AG09319 (cell line): ENCODE measurements around the gene MINDY4B.
A peak's percentile ranks its signal among the peaks of the same experiment; 100 is the strongest.

Experiments used
- DNase-seq: peaks from one replicate; pipeline ENCODE4 v3.0.0-alpha.2; 2010; ENCODE audit warnings: low read depth; ENCODE audit errors: extremely low read depth
- TF ChIP-seq, protein P1 (sequence below): IDR thresholded peaks from 2 replicates; pipeline ENCODE4 v1.5.1; 2011; ENCODE audit warnings: low read depth, mild to moderate bottlenecking, inconsistent platforms, low read length, moderate library complexity

MINDY4B gene

DNA sequence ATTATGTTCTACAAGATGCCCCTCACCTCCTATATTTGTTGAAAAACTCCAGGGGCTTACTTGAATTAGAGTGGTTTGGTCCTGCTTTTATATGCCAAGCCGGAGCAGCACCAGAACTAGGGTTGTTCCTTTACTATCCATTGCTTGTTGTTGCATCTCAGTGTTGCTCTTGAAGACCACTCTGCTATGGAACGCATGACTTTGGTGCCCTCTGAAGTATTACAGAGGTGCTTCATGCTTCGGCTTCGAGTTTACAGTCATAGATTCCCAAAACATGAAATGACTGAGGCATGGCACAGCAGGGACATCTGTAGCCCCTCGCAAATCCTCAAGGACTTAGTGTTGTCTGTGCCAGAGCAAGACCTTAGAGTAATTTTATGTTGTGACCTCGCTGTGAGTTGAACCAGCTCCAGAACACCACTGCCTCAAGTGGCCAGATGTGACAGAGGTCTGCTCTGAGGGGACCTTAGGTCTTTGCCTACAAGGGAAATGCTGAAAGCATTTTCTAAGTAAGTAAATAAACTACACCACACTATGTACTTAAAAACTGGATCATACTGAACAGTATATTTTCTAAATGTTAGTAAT, 75.1 kb downstream of the MINDY4B start:
- no peak for DNase-seq
- TF ChIP-seq, protein P1, sequence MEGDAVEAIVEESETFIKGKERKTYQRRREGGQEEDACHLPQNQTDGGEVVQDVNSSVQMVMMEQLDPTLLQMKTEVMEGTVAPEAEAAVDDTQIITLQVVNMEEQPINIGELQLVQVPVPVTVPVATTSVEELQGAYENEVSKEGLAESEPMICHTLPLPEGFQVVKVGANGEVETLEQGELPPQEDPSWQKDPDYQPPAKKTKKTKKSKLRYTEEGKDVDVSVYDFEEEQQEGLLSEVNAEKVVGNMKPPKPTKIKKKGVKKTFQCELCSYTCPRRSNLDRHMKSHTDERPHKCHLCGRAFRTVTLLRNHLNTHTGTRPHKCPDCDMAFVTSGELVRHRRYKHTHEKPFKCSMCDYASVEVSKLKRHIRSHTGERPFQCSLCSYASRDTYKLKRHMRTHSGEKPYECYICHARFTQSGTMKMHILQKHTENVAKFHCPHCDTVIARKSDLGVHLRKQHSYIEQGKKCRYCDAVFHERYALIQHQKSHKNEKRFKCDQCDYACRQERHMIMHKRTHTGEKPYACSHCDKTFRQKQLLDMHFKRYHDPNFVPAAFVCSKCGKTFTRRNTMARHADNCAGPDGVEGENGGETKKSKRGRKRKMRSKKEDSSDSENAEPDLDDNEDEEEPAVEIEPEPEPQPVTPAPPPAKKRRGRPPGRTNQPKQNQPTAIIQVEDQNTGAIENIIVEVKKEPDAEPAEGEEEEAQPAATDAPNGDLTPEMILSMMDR = 0 out of 2 replicates have a peak, but pooled peaks have one; percentile 0

DNA sequence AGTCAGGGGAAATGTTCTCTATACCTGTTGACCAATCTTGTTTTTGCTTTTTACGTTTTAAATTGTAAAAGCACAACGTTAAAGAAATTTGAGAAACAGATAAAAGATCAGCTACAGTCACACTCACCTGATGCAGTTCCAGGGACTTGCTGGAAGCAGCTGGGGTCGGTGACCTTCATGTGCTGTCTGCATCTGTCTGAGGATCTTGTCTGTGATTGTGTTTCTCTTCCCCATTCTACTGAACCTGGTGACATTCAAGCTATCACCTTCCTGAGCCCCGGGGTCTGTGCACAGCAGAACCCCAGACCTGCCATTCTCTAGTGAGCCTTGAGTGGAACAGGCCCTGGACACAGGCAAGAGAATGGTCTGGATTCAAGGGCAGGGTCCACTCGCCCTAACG, 75.8 kb downstream of the MINDY4B start:
- TF ChIP-seq, protein P1 = no peak
- no peak for DNase-seq

DNA sequence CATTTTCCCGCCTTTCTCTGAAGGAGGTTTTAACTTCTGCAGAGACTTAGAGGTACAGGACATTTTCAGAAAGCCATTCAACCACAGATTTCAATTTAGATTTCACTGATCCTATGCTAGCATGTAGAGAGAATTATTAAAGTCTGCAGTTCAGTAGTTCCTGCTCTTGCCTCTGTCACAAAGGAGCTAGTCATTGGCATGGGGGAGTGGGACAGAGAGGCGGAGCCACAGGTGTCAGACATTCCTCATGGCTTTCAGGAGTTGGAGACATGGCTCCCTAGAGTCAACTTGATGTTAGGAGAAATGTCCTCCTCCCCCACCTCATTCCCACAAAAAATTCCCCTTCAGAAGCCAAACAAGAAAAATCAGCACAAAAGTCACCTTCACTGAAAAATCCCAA, 76.2 kb downstream of the MINDY4B start:
- DNase-seq = no peak

DNA sequence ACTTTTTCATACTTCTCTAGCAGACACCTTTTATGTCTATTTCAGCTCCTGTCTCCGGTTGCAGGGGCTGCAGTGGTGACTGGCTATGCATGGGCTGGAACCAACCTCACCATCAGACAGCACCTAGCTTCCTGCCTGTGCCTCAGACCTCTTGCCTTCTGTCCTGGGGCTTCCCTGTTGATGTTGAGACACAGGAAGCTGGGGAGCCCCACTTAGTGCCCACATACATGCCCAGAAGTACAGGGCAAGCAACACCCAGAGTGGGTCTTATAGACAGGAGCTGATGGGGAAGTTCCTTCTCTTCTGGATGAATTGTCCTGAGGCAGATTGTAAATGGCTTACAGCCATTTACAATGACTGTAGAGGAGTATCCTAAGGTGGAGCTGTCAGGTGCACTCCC, 77.0 kb downstream of the MINDY4B start:
- DNase-seq = no peak
- TF ChIP-seq, protein P1 = no peak

More for the DNA sequence above, 76.2 kb downstream of the MINDY4B start:
- TF ChIP-seq, protein P1 = no peak

DNA sequence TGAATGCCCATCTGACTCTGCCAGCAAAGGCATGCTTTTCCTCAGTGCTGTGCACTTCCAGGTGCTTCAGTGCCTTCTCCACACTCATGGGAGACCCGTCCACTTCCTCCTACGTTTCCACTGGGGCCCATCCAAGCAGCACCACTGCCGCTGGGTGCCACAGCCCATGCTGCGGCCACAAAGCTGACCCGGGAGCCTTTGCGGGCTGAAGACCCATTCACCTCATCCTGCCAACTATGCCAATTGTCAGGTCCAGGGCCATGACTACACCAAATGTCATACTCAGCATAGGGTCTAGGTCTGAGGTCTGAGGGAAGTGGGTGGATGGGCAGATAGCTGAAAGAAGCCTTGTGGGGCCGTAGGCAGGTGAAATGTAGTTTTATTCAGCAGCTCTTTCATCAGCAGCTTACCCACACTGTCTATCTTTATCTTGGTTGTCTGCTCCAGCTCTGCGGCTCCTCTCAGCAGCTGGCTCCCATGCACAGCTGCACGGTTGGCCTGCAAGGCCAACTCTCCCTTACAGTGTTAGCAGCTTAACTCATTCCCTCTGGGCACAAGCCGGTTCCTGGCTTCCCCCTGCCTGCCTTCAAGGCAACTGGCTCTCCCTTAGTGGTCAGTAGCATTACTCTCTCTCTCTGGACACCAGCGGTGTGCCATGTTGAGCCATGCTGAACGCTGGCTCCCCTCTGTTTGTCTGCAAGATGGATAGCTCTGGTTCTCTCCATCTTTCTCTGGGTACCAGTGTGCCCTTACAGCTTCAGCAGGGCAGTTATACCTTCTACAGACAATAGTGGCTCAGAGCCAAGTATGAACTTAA, 78.6 kb downstream of the MINDY4B start:
- no peak for DNase-seq
- TF ChIP-seq, protein P1 = no peak

DNA sequence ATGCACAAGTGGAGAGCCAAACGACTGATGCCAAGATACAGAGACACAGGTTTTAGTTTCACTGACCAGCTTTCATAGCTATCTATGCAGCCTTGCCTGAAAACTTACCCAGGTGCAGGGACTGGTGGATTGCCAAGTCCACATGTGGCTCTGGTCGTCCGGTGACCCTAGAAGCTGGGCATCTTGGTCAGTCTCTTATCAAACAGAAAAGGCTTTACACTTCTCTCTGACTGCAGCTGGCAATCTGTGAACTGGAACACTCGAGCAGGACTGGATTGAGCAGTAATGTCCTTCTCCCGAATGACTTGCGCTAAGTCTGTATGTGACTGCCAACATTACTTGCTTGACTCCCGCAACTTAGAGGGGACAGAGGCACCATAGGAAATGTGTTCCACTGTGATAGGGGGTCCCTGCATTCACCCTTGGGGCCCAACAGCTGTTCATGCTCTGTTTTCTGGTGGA, 79.3 kb downstream of the MINDY4B start:
- DNase-seq = no peak
- TF ChIP-seq, protein P1 = no peak

DNA sequence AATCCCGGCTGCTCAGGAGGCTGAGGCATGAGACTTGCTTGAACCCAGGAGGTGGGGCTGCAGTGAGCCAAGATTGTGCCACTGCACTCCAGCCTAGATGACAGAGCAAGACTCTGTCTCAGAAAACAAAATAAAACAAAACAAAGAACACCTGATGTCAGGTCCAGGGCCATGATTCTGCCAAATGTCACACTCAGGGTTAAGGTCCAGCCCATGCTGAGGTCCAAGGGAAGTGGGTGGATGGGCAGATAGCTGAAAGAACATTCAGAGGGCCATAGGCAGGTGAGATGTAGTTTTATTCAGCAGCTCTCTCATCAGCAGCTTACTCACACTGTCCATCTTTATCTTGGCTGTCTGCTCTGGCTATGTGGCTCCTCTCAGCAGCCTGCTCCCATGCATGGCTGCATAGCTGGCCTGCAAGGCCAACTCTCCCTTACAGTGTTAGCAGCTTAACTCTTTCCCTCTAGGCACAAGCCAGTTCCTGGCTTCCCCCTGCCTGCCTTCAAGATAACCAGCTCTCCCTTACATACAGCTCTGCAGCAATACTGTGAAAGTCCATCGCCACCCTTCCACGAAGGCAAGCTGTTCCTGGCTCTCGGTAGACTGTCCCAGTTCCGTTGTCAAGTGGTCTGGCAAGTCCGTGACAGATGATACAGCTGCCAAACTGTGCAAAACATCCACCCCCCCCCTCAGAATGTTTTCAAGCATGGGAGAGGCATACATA, 79.9 kb downstream of the MINDY4B start:
- TF ChIP-seq, protein P1 = no peak
- DNase-seq = no peak
